ENCODE measurements around the gene PHACTR3.

- no peak for TF ChIP-seq CTCF (IDR thresholded peaks at IDR 0.05)
- TF ChIP-seq POLR2AphosphoS5 (IDR thresholded peaks at IDR 0.05; ENCODE audit: low read depth, low read length) = no peak
- no peak for TF ChIP-seq SIN3A (IDR thresholded peaks at IDR 0.05; ENCODE audit: borderline replicate concordance, insufficient read depth, low read depth, low read length)
Measured at GRCh38 chr20:59617221-59617620, 12.9 kb downstream of the PHACTR3 start.
